Activated CD8-positive, alpha-beta memory T cell treated with anti-CD3 and anti-CD28 coated beads for 48 hours (primary cell): ENCODE measurements around the gene MOB1B.
"Not testable (repeated sequence)": the region's sequence is repeated elsewhere in the genome, so short reads cannot be mapped to it uniquely, and the experiment has no call there.

Experiments
- DNase-seq, 3 experiments: peaks; one replicate each; pipeline ENCODE4 v3.0.0-alpha.2; 2020; ENCODE audit warnings: low read depth in 2 of 3, low spot score in 2 of 3

MOB1B gene

DNA sequence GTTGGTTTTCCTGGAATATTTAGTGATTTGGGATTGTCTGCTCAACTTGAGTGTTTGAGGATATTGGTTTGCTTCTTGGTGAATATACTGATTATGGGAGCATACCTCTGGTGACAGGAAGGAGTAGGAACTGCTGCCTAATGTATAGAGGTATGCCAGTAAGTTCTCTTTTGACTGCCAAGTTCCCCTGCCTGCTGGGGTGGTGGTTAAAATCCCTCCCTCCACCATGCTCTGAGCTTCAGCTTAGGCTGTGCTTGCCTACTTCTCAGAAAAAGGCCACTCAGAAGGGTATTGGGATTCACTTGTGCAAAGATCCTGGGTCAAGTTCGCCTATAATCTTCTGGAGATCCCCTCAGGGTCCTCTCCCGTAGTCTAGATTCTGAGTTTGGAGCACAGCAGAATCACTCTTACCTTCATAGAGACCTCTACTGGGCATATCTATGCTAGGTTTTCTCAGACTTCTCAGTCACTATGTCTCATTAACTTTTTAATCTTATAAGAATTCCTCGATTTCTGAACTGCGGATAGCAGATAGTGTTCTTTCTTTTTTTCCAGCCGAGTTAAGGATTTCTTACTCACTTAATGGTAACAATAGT is 46.6 kb downstream of the MOB1B start:
- DNase-seq, result no peak

DNA sequence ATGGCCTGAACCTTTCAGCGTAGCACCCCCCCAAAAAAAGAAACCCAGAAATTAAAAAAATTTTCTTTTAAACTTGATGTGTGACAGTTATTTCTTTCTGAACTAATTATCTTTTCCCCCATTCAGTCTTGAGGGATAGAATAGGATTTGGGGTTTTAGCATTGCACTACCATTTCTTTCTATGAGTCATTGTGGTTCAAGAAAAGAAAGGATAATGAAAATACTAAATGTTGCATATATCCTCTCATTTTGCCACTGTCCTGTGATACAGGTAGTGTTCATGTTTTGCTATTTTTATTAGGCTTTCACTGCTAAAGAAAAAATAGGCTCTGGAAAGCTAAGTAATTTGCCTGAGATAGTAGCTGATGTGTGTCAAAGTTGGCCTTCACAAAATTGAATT is 51.9 kb downstream of the MOB1B start:
- no peak for DNase-seq

DNA sequence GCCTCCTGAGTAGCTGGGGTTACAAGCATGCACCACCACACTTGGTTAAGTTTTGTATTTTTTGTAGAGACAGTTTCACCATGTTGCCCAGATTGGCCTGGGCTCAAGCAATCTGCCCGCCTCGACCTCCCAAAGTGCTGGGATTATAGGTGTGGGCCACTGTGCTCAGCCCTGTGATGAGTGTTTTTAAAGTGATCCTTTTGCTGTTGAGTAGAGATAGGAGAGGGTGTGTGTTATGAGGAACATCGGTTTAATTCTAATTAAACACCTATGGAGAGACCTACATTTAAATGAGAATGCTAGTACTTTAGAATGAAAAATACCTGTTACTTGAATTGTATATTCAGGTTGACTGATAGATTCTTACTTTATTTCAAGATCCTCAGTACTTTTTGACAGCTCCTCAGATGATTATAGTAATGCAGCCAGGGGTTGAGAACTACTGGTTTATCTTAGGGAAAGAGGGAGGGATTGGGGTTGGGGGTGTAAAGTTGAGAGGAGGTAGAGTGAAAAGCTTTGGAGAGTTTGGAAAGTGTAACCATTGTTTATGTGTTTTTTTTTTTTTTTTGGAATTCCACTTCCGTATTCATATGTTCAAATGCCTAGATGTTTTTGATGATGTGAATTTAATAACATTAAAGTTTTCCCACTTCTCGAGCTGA is 54.5 kb downstream of the MOB1B start:
- no peak for DNase-seq

DNA sequence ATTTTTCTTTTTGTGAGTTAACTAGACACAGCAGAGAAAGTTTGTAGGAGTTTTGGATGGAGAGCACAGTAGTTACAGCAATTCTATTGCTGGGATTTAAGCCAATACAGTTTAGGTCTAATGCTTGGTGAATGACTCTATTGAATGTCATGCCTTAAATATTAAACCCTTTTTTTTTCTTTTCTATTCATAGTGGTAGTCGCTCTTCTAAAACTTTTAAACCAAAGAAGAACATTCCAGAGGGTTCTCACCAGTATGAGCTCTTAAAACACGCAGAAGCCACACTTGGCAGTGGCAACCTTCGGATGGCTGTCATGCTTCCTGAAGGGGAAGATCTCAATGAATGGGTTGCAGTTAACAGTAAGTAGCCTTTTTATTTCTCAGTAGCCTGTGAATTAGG is 56.5 kb downstream of the MOB1B start:
- no peak for DNase-seq

DNA sequence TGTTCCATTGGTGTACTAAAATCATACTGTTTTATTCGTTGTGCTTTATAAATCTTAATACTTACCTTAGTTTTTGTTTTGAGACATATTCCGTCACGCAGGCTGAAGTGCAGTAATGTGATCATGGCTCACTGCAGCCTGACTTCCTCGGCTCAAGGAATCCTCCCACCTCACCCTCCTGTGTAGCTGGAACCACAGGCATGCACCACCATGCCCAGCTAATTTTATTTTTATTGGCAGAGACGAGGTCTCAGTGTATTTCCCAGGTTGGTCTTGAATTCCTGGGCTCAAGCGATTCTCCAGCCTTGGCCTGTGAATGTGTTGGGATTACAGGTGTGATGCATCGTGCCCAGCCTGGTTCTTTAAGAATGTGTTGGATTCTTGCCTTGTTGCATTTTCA is 66.9 kb downstream of the MOB1B start:
- DNase-seq, result no peak

DNA sequence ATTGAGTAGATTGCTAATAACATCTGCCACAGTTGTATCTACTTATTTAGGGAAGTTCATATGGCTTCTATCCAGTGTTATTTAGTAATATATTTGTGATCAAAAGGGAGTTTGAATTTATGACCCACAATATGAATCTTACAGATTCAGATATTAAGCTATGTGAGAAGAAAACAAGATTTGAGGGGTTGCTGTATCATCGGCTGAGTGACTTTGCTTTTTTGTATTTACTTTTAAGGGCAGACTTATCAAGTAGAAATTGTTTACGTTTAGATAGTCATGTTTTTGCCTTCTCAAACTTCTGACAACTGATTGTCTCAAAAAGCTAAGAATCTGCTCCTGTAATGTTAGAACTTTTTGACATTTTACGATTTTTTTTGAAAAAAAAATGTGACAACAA is 74.1 kb downstream of the MOB1B start:
- no peak for DNase-seq

DNA sequence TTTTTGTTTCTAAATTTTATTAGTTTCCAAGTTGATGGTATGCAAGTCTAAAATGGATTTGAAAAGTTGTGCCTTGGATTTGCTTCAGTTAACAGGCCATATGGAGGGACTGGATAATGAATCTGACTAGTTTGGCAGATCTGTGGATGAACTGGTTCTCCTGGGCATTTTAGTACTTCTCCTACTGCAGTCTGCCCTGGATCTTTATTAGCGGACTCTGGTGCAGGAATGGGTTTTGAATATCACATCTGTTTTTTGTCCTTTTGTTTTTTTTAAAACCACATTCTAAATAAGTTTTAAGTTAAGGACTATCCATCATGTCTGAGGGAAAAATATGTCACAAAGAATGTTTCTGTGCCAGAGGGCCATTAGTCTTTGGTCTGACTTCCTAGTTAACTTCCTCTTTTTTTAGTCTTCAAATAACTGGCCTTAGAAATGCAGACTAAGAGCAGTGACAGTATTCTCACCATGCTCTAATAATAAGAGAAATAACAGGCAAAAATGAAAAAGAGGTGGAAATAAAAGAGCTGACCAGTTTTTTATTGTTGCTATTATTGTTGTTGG is 77.4 kb downstream of the MOB1B start:
- no peak for DNase-seq

DNA sequence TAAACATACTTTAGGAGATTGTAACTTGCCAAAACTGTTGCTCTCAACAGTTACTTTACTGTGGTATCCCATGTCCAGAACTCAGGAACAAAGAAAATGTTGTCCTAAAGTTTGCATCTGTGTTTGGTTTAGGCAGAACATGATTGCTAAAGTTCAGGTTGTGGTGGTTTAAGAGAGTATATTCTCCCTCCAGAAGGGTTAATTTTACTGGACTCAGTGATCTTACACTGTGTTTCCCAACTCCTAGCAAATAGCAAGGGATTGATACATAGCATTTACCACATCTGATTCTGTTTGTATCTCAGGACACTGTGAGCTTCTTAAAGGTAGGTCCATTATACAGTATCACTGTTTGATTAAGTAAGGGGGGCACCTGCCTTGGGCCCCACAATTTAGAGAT is 78.0 kb downstream of the MOB1B start:
- DNase-seq, result no peak

DNA sequence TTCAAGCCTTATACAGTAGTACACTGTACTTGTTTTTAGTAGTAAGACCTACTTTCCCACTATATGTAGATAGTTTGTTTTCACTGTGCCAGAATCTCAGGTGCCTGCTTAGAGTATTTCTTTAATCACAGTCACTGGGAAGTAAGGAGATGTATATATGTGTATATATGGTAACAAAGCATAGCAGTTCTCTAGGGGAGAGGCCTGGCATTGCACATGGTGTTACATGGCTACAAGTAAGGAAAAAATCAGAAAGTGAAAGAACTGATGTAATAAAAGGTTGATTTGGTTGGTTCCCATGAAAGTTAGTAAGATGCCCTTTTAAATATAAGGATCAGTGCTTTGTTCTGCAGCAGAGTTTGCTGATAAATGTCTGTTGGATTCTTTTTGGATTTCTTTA is 81.9 kb downstream of the MOB1B start:
- DNase-seq, result no peak

DNA sequence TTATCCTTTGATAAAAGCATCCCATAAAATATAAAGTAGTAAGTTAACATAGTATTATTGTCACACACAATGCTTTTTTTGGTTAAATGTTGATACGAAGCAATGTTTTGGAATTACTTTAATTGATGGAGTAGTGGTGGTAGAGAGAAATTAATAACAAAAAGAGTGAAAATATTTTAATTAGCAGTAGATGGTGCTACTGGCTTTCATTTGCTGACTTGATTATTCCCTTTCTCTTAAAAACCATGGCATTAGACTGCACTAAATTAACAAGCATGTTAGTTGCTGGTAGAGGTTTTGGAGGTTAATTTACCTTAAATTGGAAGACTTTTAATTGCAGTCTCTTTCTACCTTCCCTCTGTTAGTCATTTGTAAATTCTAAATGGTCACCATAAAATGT is 82.4 kb downstream of the MOB1B start:
- DNase-seq, result no peak

DNA sequence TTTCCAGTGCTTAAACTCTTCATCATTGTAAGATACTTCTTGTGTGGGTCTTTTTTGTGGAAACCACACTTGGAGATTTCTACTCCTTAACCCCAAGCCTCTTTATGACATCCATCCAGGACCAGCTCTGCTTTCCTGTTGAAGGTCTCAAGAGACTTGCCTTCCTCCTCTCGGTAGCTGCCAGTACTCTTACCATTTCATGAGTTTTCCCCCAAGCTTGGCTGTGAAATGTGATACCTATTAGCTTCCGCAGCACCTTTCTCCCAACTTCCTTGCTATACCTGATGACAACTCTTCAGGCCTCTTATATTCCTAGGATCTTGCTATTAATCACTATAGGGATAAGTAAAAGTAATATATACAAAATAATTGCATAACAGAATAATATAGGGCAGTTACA is 89.4 kb downstream of the MOB1B start:
- no peak for DNase-seq

DNA sequence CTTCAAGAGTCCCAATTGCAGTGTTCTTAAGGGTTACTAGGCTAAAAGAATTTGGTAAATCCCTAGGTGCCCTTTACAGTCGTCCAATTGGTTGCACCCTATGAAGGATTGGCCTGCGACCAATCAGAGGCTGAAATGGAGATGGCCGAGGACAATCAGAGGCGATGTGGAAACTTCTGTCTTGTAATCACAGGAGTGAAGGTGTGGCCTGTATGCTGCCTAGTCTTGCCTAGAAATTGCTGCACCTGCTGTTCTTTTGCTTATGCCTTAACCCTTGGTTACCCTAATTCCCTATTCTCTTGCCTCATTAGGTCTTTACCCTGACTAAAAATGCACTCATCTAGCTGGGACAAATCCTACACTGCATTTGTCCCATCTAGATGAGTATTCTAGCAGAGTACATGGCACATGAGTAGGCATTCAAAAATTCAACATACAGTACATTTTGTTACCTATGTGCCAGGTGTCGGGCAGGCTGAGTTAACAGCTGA is 90.3 kb downstream of the MOB1B start:
- no peak for DNase-seq

DNA sequence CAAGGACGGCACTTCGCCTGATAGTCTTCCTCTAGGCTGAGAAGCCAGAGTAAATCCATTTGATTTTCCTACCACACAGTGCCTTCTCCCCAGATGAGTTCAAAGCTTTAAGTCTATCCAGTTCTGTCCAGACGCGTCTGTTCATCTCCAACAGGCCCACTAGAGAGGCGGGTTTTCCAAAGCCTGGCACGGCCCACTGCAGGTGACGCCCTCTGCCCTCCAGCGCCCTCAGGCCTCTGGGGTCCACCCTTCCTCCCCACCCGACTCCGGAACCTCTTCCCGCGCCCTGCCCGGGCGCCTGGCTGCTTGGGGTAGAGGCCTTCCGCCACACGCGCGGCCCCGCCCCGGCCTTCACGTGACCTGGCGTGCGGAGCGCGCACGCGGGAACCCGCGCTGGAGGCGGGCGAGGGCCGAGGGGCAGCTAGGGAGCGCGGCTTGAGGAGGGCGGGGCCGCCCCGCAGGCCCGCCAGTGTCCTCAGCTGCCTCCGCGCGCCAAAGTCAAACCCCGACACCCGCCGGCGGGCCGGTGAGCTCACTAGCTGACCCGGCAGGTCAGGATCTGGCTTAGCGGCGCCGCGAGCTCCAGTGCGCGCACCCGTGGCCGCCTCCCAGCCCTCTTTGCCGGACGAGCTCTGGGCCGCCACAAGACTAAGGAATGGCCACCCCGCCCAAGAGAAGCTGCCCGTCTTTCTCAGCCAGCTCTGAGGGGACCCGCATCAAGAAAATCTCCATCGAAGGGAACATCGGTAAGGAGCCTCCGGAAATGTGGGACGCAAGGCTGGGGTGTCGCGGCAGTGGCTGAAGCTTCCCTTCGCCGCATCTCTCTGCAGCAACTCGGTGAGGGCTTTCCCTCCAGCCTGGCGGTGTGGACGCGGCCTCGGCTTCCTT is 91.3 kb downstream of the MOB1B start, which contains the start of gene DCK:
TSS of gene DCK (plus strand) at position 469 of the 888 bp plus-strand sequence. CDS start at position 656, 187 bp downstream.
- DNase-seq, result peak; percentile 78 to 87 (median 78)

DNA sequence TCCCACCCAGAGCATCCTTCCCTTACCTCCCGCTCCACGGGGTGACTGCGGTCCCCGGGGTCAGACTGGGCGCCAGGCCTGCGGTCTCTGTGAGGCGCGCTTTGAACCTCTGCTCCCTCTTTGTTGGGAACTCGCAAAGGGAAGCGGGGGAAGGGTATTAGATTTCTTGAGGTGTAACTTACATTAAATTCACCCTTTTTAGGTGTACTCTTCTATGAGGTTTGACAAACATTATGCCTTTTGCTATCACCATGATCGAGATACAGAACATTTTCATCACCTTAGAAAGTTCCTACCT is 91.8 kb downstream of the MOB1B start:
- no peak for DNase-seq

DNA sequence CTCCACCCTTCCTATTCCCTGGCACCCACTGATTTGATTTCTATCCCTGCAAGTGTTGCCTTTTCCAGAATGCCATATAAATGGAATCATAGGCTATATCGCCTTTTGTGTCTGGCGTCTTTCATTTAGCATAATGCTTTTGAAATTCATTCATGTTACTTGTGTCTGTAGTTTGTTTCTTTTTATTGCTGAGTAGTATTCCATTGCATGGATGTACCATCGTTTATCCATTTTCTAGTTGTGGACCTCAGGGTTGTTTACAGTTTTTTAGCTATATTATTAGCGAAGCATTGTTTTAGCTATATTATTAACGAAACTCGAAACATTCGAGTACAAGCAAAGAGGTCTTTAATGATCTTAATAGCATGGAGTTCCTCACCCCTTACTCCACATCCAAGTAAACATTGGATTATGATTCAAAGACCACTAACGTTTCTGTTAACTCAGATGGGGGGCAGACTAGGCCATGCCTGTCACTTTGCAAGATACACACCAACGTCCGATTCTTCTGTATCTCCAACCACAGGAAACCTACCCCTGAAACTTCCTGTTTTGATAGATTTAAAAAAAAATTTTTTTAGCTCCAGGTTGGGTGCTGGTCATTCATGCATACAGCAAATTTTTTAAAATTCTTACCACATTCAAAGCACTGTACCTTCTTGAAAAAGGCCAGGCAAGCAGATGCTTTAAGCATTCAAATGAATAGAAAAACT is 92.4 kb downstream of the MOB1B start:
- no peak for DNase-seq

DNA sequence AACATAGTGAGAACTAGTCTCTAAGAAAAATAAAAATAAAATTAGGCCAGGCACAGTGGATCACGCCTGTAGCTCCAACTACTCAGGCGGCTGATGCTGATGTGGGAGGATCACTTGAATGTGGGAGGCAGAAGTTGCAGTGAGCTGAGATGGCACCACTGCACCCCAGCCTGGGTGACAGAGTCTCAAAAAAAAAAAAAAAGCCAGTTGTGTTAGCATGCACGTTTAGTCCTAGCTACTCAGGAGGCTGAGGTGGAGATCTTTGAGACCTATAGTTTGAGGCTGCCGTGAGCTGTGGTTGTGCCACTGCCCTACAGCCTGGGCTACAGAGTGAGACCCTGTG is 93.8 kb downstream of the MOB1B start:
- no peak for DNase-seq

DNA sequence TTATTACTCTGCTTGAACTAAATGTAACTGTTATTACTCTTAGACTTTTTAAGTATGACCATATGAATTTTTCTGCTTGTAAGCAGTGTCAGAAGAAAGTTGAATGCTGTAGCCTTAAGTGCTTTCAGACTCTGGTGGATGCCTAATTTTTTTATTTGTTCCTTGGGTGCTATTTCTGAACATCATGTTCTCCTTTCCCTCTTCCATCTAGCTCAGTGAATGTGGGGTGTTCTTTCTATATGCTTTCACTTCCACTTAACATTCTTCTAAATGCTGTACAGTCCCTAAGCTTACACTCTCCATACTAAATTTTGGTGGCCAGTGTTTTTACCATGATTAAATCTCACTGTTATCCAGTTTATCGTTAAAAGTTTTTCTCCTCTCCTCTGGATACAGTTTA is 94.9 kb downstream of the MOB1B start:
- no peak for DNase-seq

DNA sequence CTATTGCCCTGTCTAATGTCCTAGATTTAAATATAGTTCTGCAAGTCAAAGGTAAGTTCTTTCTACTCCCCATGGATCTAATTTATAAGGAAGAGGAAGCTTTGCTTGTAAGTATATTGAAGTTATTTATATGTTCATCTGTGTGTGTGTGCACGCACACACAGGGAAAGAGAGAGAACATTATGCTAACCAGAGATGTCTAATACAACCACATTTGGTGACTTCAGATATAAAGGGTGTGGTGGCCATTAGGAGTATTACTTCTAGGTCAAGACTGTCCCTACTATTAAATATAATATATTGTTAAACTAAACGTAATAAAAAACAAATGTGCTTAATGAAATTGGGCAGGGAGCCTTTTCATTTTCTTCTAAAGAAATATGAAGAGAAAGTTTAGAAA is 95.4 kb downstream of the MOB1B start:
- DNase-seq, result no peak

DNA sequence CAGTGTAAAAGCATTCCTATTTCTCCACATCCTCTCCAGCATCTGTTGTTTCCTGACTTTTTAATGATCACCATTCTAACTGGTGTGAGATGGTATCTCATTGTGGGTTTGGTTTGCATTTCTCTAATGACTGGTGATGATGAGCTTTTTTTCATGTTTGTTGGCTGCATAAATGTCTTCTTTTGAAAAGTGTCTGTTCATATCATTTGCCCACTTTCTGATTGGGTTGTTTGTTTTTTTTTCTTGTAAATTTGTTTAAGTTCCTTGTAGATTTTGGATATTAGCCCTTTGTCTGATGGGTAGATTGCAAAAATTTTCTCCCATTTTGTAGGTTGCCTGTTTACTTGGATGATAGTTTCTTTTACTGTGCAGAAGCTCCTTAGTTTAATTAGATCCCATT is 97.5 kb downstream of the MOB1B start:
- not testable (repeated sequence) for DNase-seq

DNA sequence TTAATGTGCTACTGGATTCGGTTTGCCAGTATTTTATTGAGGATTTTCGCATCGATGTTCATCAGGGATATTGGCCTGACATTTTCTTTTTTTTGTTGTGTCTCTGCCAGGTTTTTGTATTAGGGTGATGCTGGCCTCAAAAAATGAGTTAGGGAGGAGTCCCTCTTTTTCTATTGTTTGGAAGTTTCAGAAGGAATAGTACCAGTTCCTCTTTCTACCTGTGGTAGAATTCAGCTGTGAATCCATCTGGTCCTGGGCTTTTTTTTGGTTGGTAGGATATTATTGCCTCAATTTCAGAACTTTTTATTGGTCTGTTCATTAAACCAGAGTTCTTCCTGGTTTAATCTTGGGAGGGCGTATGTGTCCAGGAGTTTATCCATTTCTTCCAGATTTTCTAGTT is 99.2 kb downstream of the MOB1B start:
- not testable (repeated sequence) for DNase-seq

DNA sequence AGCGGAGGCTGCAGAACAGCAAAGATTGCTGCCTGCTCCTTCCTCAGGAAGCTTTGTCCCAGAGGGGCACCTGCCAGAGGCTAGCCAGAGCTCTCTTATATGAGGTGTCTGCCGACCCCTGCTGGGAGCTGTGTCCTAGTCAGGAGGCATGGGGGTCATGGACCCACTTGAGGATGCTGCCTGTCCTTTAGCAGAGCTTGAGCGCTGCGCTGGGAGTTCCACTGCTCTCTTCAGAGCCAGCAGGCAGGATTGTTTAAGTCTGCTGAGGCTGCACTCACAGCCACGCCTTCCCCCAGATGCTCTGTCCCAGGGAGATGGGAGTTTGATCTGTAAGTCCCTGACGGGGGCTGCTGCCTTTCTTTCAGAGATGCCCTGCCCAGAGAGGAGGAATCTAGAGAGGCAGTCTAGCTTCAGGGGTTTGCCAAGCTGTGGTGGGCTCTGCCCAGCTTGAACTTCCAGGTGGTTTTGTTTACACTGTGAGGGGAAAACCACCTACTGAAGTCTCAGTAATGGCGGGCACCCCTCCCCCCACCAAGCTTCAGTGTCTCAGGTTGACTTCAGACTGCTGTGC is 102.2 kb downstream of the MOB1B start:
- no peak for DNase-seq
